ENCODE measurements around the gene KLHL10.
A peak's percentile ranks its signal among the peaks of the same experiment; 100 is the strongest.
"Not testable (repeated sequence)": the region's sequence is repeated elsewhere in the genome, so short reads cannot be mapped to it uniquely, and the experiment has no call there.

KLHL10 gene

GRCh38 chr17:41813152-41813680 is 24.4 kb upstream of the KLHL10 start:
- peak overlapping the region; percentile 71 for H3K4me3 ChIP-seq (ENCODE audit: low read depth, low read length)

- H3K4me3 ChIP-seq (ENCODE audit: low read depth, low read length): peak overlapping the region; percentile 71
These were observed 23.9 kb upstream of the KLHL10 start for GRCh38 chr17:41813699-41814124.

GRCh38 chr17:41814195-41814594 is 23.4 kb upstream of the KLHL10 start:
- no peak overlapping the region for H3K4me3 ChIP-seq (ENCODE audit: low read depth, low read length)

- no peak overlapping the region for H3K4me3 ChIP-seq (ENCODE audit: low read depth, low read length)
These were observed 20.8 kb upstream of the KLHL10 start for GRCh38 chr17:41816637-41817320.

GRCh38 chr17:41818024-41818423 is 19.6 kb upstream of the KLHL10 start:
- no peak overlapping the region for H3K4me3 ChIP-seq (ENCODE audit: low read depth, low read length)

- H3K4me3 ChIP-seq (ENCODE audit: low read depth, low read length): no peak overlapping the region
These were observed 15.8 kb upstream of the KLHL10 start for GRCh38 chr17:41821776-41822175.

GRCh38 chr17:41822216-41823140 is 15.1 kb upstream of the KLHL10 start:
- H3K4me3 ChIP-seq (ENCODE audit: low read depth, low read length): no peak overlapping the region

GRCh38 chr17:41823141-41823524 is 14.5 kb upstream of the KLHL10 start:
- no peak overlapping the region for H3K4me3 ChIP-seq (ENCODE audit: low read depth, low read length)

GRCh38 chr17:41823580-41823979 is 14.0 kb upstream of the KLHL10 start:
- no peak overlapping the region for H3K4me3 ChIP-seq (ENCODE audit: low read depth, low read length)

- H3K4me3 ChIP-seq (ENCODE audit: low read depth, low read length): no peak overlapping the region
These were observed 13.5 kb upstream of the KLHL10 start for GRCh38 chr17:41824086-41824485.

- no peak overlapping the region for H3K4me3 ChIP-seq (ENCODE audit: low read depth, low read length)
These were observed 12.3 kb upstream of the KLHL10 start for GRCh38 chr17:41825175-41825845.

GRCh38 chr17:41829961-41830360 is 7.7 kb upstream of the KLHL10 start:
- H3K4me3 ChIP-seq (ENCODE audit: low read depth, low read length): not testable (repeated sequence)

GRCh38 chr17:41835214-41835799 is 2.3 kb upstream of the KLHL10 start:
- H3K4me3 ChIP-seq (ENCODE audit: low read depth, low read length): peak overlapping the region; percentile 56

GRCh38 chr17:41835800-41836549 is 1.6 kb upstream of the KLHL10 start, which contains the start of gene NT5C3B:
Gene NT5C3B (minus strand): TSS chr17:41836232. CDS start chr17:41836193, 39 bp downstream.
- H3K4me3 ChIP-seq (ENCODE audit: low read depth, low read length): peak within 1 kb of the TSS; percentile 56

GRCh38 chr17:41836550-41837196 is 952 bp upstream of the KLHL10 start:
- H3K4me3 ChIP-seq (ENCODE audit: low read depth, low read length): no peak overlapping the region

- not testable (repeated sequence) for H3K4me3 ChIP-seq (ENCODE audit: low read depth, low read length)
These were observed 1.8 kb downstream of the KLHL10 start for GRCh38 chr17:41839448-41839847.

- H3K4me3 ChIP-seq (ENCODE audit: low read depth, low read length): not testable (repeated sequence)
These were observed 3.2 kb downstream of the KLHL10 start for GRCh38 chr17:41840781-41841180.

GRCh38 chr17:41844971-41845370 is 7.3 kb downstream of the KLHL10 start:
- no peak overlapping the region for H3K4me3 ChIP-seq (ENCODE audit: low read depth, low read length)

- no peak overlapping the region for H3K4me3 ChIP-seq (ENCODE audit: low read depth, low read length)
These were observed 11.2 kb downstream of the KLHL10 start for GRCh38 chr17:41848788-41849187.

All from iPS-11a (cell line).